Measurements from ENCODE around the gene CNTF. TPM values are rescaled to one million over a fixed set of nuclear protein-coding genes. Genes with fewer than 3 reads are reported as not detected.

The CNTF gene
- total and polyA plus RNA-seq, 2 experiments from 2014 or later, result 0.46 to 1.6 TPM

DNA sequence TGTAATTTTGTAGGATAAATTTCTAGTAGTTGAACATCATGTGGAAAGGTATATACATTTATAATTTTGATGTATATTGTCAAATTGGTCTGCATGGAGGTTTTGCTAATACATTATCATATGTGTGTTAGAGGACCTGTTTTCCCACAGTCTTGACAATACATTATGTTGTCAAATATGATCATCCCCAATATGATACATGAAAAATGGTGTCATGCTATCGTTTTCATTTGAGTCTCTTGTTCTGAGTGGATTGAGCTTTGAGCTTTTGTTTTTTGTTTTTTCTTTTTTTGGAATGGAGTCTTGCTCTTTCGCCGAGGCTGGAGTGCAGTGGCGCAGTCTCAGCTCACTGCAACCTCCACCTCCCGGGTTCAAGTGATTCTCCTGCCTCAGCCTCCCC, 14.1 kb upstream of the CNTF start:
- peaks cover 37% of the 10 kb centered on the region for H3K36me3 ChIP-seq (ENCODE audit: low read depth)
- no peak for DNase-seq

DNA sequence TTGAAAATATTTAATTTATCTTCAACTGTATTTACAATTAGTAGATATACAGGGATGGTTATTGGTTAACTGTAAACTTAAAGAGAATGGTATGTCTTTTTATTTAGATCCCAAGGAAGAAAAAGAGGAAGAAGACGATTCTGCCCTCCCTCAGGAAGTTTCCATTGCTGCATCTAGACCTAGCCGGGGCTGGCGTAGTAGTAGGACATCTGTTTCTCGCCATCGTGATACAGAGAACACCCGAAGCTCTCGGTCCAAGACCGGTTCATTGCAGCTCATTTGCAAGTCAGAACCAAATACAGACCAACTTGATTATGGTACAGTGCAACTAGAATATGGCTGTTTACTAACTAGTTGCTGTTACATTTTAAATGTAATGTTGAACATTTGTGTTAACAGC, 12.7 kb upstream of the CNTF start:
- H3K27ac ChIP-seq, result no peak overlapping the region
- no peak overlapping the region for H2AFZ ChIP-seq
- in situ Hi-C loops (cut with MboI), result no loop called here
- H3K9me2 ChIP-seq (ENCODE audit: insufficient read depth), result no peaks in the 10 kb centered on the region
- no peak overlapping the region for H3K4me3 ChIP-seq
- no peaks in the 10 kb centered on the region; the same call in 1 of the 2 replicates for H4K20me1 ChIP-seq (ENCODE audit: insufficient read depth)
- DNase-seq, result no peak
- 91 to 93% methylated on average over 8 of the region's 8 CpGs for WGBS, 2 experiments (ENCODE audit: low coverage in 1 of 2, low lambda C conversion rate in 2 of 2, missing lambda C conversion rate in 2 of 2)
- H3K36me3 ChIP-seq (ENCODE audit: low read depth), result peaks cover 51% of the 10 kb centered on the region
- no peaks in the 10 kb centered on the region for H3K4me1 ChIP-seq (ENCODE audit: insufficient read depth)
- no peaks in the 10 kb centered on the region for H3K9me3 ChIP-seq (ENCODE audit: low read depth)
- H3K4me2 ChIP-seq (ENCODE audit: unreplicated experiment), result no peak overlapping the region
- TF ChIP-seq EZH2phosphoT487 (IDR thresholded peaks at IDR 0.05; ENCODE audit: insufficient read depth, low read depth) (no peak), EZH2 (IDR thresholded peaks at IDR 0.05; ENCODE audit: insufficient read depth, poor library complexity, severe bottlenecking) (no peak)
- H3K9ac ChIP-seq, result no peak overlapping the region
- no peaks in the 10 kb centered on the region for H3K27me3 ChIP-seq (replicated peaks; ENCODE audit: insufficient read depth)
- peaks cover 23% of the 10 kb centered on the region; the same call in 1 of the 2 replicates for H3F3A ChIP-seq (ENCODE audit: insufficient read depth)
- peaks cover 92% of the 10 kb centered on the region for H3K79me2 ChIP-seq (ENCODE audit: insufficient read depth)

More for the DNA sequence above, 14.1 kb upstream of the CNTF start:
- in situ Hi-C loops (cut with MboI), result no loop called here
- Histone ChIP-seq H3K27ac (no peak overlapping the region), H3K9me3 (ENCODE audit: low read depth) (no peaks in the 10 kb centered on the region), H3K27me3 (replicated peaks; ENCODE audit: insufficient read depth) (no peaks in the 10 kb centered on the region), H3K9me2 (ENCODE audit: insufficient read depth) (no peaks in the 10 kb centered on the region), H3K4me1 (ENCODE audit: insufficient read depth) (no peaks in the 10 kb centered on the region), H3K4me2 (ENCODE audit: unreplicated experiment) (no peak overlapping the region), H3K4me3 (no peak overlapping the region), H4K20me1 (ENCODE audit: insufficient read depth) (no peaks in the 10 kb centered on the region; the same call in 1 of the 2 replicates), H3K9ac (no peak overlapping the region), H3K79me2 (ENCODE audit: insufficient read depth) (peaks cover 96% of the 10 kb centered on the region), H3F3A (ENCODE audit: insufficient read depth) (peaks cover 12% of the 10 kb centered on the region; the same call in 1 of the 2 replicates), H2AFZ (no peak overlapping the region)
- WGBS, 2 experiments (ENCODE audit: low coverage in 1 of 2, low lambda C conversion rate in 2 of 2, missing lambda C conversion rate in 2 of 2), result 93 to 99% methylated on average over 5 of the region's 5 CpGs
- TF ChIP-seq EZH2 (IDR thresholded peaks at IDR 0.05; ENCODE audit: insufficient read depth, poor library complexity, severe bottlenecking) (no peak), EZH2phosphoT487 (IDR thresholded peaks at IDR 0.05; ENCODE audit: insufficient read depth, low read depth) (no peak)

DNA sequence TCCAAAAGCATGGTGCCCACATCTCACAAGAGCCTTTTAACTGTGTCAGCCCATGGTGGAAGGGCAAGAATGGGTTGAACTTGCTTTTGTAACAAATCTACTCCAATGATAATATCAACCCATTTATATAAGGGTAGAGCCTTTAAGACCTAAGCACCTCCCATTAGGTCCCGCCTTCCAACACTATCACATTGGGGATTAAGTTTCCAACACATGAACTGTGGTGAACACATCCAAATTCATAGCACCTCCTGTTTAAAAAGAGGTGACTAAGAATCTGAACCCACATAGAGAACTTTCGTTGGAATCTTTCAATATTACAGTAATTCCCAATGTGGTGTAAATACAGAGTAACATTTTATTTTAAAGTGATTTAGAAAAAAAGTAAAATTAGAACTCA, 9.2 kb upstream of the CNTF start:
- Histone ChIP-seq H3K27me3 (replicated peaks; ENCODE audit: insufficient read depth) (no peaks in the 10 kb centered on the region), H3K79me2 (ENCODE audit: insufficient read depth) (peaks cover 83% of the 10 kb centered on the region), H3K4me2 (ENCODE audit: unreplicated experiment) (no peak overlapping the region), H3K36me3 (ENCODE audit: low read depth) (peaks cover 80% of the 10 kb centered on the region), H3K9ac (no peak overlapping the region), H3K9me3 (ENCODE audit: low read depth) (no peaks in the 10 kb centered on the region), H3K4me3 (no peak overlapping the region), H3F3A (ENCODE audit: insufficient read depth) (peaks cover 43% of the 10 kb centered on the region; the same call in 1 of the 2 replicates), H3K4me1 (ENCODE audit: insufficient read depth) (peaks cover 16% of the 10 kb centered on the region), H2AFZ (no peak overlapping the region), H3K9me2 (ENCODE audit: insufficient read depth) (no peaks in the 10 kb centered on the region), H3K27ac (no peak overlapping the region), H4K20me1 (ENCODE audit: insufficient read depth) (no peaks in the 10 kb centered on the region; the same call in 1 of the 2 replicates)
- 96 to 99% methylated on average over 2 of the region's 2 CpGs for WGBS, 2 experiments (ENCODE audit: low coverage in 1 of 2, low lambda C conversion rate in 2 of 2, missing lambda C conversion rate in 2 of 2)
- in situ Hi-C loops (cut with MboI), result no loop called here
- DNase-seq, result no peak
- TF ChIP-seq EZH2phosphoT487 (IDR thresholded peaks at IDR 0.05; ENCODE audit: insufficient read depth, low read depth) (no peak), EZH2 (IDR thresholded peaks at IDR 0.05; ENCODE audit: insufficient read depth, poor library complexity, severe bottlenecking) (no peak)

DNA sequence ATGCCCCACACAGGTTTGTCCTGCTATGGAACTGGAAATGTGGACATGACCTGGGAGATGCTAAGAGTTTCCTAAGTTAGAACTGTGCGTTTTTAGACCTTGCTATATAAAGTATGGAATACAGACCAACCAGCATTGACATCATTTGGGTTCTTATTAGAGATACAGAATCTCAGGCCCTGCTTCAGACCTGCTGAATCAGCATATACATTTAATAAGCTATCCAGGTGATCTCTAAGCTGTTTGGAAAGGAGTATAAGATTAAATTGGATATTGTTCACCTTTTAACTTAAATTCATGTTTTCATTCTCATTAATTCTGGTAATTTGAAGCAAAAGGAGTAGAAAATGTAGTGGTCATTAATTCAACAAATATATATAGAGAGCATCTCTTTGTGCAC, 6.9 kb upstream of the CNTF start:
- Histone ChIP-seq H3K36me3 (ENCODE audit: low read depth) (peaks cover 83% of the 10 kb centered on the region), H4K20me1 (ENCODE audit: insufficient read depth) (no peaks in the 10 kb centered on the region; the same call in 1 of the 2 replicates), H3K4me3 (no peak overlapping the region), H2AFZ (no peak overlapping the region), H3K4me2 (ENCODE audit: unreplicated experiment) (no peak overlapping the region), H3K9me2 (ENCODE audit: insufficient read depth) (no peaks in the 10 kb centered on the region), H3F3A (ENCODE audit: insufficient read depth) (peaks cover 51% of the 10 kb centered on the region), H3K79me2 (ENCODE audit: insufficient read depth) (peaks cover 79% of the 10 kb centered on the region), H3K9ac (no peak overlapping the region), H3K27me3 (replicated peaks; ENCODE audit: insufficient read depth) (no peaks in the 10 kb centered on the region), H3K9me3 (ENCODE audit: low read depth) (no peaks in the 10 kb centered on the region), H3K27ac (no peak overlapping the region), H3K4me1 (ENCODE audit: insufficient read depth) (peaks cover 29% of the 10 kb centered on the region)
- TF ChIP-seq EZH2 (IDR thresholded peaks at IDR 0.05; ENCODE audit: insufficient read depth, poor library complexity, severe bottlenecking), result no peak
- no peak for TF ChIP-seq EZH2phosphoT487 (IDR thresholded peaks at IDR 0.05; ENCODE audit: insufficient read depth, low read depth)
- no peak for DNase-seq
- in situ Hi-C loops (cut with MboI), result no loop called here
- 96% methylated on average over 1 of the region's 1 CpG for WGBS, 2 experiments (ENCODE audit: low coverage in 1 of 2, low lambda C conversion rate in 2 of 2, missing lambda C conversion rate in 2 of 2)

Measured in GM23248 (cell line).